ENCODE data around the gene TMEM237.

Gene TMEM237

GRCh38 chr2:201575971-201576370 is 67.3 kb downstream of the TMEM237 start:
- TF ChIP-seq POLR2A (IDR thresholded peaks at IDR 0.05; ENCODE audit: extremely low read depth, insufficient read length), result no peak
- no peak for TF ChIP-seq CTCF (IDR thresholded peaks at IDR 0.05; ENCODE audit: low read depth, low read length)
- no peak for TF ChIP-seq MYC (IDR thresholded peaks at IDR 0.05; ENCODE audit: low read depth, low read length)
- no peak for TF ChIP-seq MAX (IDR thresholded peaks at IDR 0.05; ENCODE audit: low read depth, low read length)
- DNase-seq (ENCODE audit: low read depth), result no peak
- H3K4me3 ChIP-seq (ENCODE audit: low read depth, low read length), result no peak overlapping the region

- H3K4me3 ChIP-seq (ENCODE audit: low read depth, low read length), result no peak overlapping the region
- peak; percentile 43 for DNase-seq (ENCODE audit: low read depth)
- no peak for TF ChIP-seq MYC (IDR thresholded peaks at IDR 0.05; ENCODE audit: low read depth, low read length)
- TF ChIP-seq MAX (IDR thresholded peaks at IDR 0.05; ENCODE audit: low read depth, low read length), result no peak
- no peak for TF ChIP-seq CTCF (IDR thresholded peaks at IDR 0.05; ENCODE audit: low read depth, low read length)
- no peak for TF ChIP-seq POLR2A (IDR thresholded peaks at IDR 0.05; ENCODE audit: extremely low read depth, insufficient read length)
Observed at GRCh38 chr2:201574766-201575165, 68.5 kb downstream of the TMEM237 start.

- peak; percentile 8 for DNase-seq (ENCODE audit: low read depth)
- TF ChIP-seq CTCF (IDR thresholded peaks at IDR 0.05; ENCODE audit: low read depth, low read length) (no peak), MAX (IDR thresholded peaks at IDR 0.05; ENCODE audit: low read depth, low read length) (no peak), MYC (IDR thresholded peaks at IDR 0.05; ENCODE audit: low read depth, low read length) (no peak), POLR2A (IDR thresholded peaks at IDR 0.05; ENCODE audit: extremely low read depth, insufficient read length) (no peak)
- no peak overlapping the region for H3K4me3 ChIP-seq (ENCODE audit: low read depth, low read length)
Observed at GRCh38 chr2:201572846-201573508, 70.3 kb downstream of the TMEM237 start.

Measured in NB4 (cell line).